Measurements from ENCODE around the gene SLX4IP. TPM values are rescaled to one million over a fixed set of nuclear protein-coding genes. Genes with fewer than 3 reads are reported as not detected.
"Not testable (repeated sequence)": the region's sequence is repeated elsewhere in the genome, so short reads cannot be mapped to it uniquely, and the experiment has no call there.

The SLX4IP gene
- total RNA-seq, 1 experiment from 2014 or later, result 1.7 TPM

- H3K4me3 ChIP-seq, result no peak overlapping the region
- no peaks in the 10 kb centered on the region for H3K36me3 ChIP-seq
- no peaks in the 10 kb centered on the region for H3K27me3 ChIP-seq
- DNase-seq, result no peak
- no peaks in the 10 kb centered on the region for H3K9me3 ChIP-seq
These were observed 144.8 kb downstream of the SLX4IP start for GRCh38 chr20:10579942-10580341.

- Histone ChIP-seq H3K9me3 (no peaks in the 10 kb centered on the region), H3K4me3 (no peak overlapping the region), H3K36me3 (no peaks in the 10 kb centered on the region), H3K27me3 (no peaks in the 10 kb centered on the region)
- no peak for DNase-seq
These were observed 145.6 kb downstream of the SLX4IP start for GRCh38 chr20:10580700-10581099.

- no peaks in the 10 kb centered on the region for H3K36me3 ChIP-seq
- H3K9me3 ChIP-seq, result no peaks in the 10 kb centered on the region
- H3K27me3 ChIP-seq, result no peaks in the 10 kb centered on the region
- no peak for DNase-seq
- no peak overlapping the region for H3K4me3 ChIP-seq
These were observed 146.7 kb downstream of the SLX4IP start for GRCh38 chr20:10581823-10582222.

- no peaks in the 10 kb centered on the region for H3K27me3 ChIP-seq
- H3K36me3 ChIP-seq, result no peaks in the 10 kb centered on the region
- no peak for DNase-seq
- no peaks in the 10 kb centered on the region for H3K9me3 ChIP-seq
- no peak overlapping the region for H3K4me3 ChIP-seq
These were observed 149.3 kb downstream of the SLX4IP start for GRCh38 chr20:10584371-10584770.

DNA sequence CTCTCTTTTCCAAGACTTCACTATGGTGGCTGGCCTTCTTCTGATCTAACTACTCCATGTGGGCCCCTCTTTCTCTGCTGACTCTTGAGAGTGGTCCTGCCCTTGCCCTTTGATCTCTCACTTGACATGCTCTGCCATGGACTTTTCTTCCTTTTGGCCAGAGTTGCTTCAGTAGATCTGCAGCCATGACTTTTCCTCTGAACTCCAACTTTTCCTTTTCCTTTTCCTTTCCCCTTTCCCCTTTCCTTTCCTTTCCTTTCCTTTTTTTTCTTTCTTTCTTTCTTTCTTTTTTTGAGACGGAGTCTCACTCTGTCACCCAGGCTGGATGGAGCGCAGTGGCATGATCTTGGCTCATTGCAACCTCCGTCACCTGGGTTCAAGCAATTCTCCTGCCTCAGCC lies 150.2 kb downstream of the SLX4IP start:
- Histone ChIP-seq H3K27me3 (no peaks in the 10 kb centered on the region), H3K4me3 (no peak overlapping the region), H3K9me3 (no peaks in the 10 kb centered on the region), H3K36me3 (no peaks in the 10 kb centered on the region)
- no peak for DNase-seq

GRCh38 chr20:10586296-10586695 lies 151.2 kb downstream of the SLX4IP start:
- no peak for DNase-seq

GRCh38 chr20:10590446-10590845 lies 155.3 kb downstream of the SLX4IP start:
- H3K9me3 ChIP-seq, H3K36me3 ChIP-seq, DNase-seq, H3K27me3 ChIP-seq, H3K4me3 ChIP-seq: not testable (repeated sequence)

More at GRCh38 chr20:10586296-10586695, 151.2 kb downstream of the SLX4IP start:
- Histone ChIP-seq H3K9me3 (no peaks in the 10 kb centered on the region), H3K4me3 (no peak overlapping the region), H3K27me3 (no peaks in the 10 kb centered on the region), H3K36me3 (no peaks in the 10 kb centered on the region)

- Histone ChIP-seq H3K9me3 (no peaks in the 10 kb centered on the region), H3K36me3 (no peaks in the 10 kb centered on the region), H3K27me3 (no peaks in the 10 kb centered on the region), H3K4me3 (no peak overlapping the region)
- no peak for DNase-seq
These were observed 156.0 kb downstream of the SLX4IP start for GRCh38 chr20:10590950-10591671.

GRCh38 chr20:10591946-10592521 lies 156.9 kb downstream of the SLX4IP start:
- H3K4me3 ChIP-seq, result no peak overlapping the region
- no peaks in the 10 kb centered on the region for H3K27me3 ChIP-seq
- no peaks in the 10 kb centered on the region for H3K36me3 ChIP-seq
- DNase-seq, result no peak
- H3K9me3 ChIP-seq, result no peaks in the 10 kb centered on the region

- no peak for DNase-seq
- Histone ChIP-seq H3K27me3 (no peaks in the 10 kb centered on the region), H3K9me3 (no peaks in the 10 kb centered on the region), H3K4me3 (no peak overlapping the region), H3K36me3 (no peaks in the 10 kb centered on the region)
These were observed 159.3 kb downstream of the SLX4IP start for GRCh38 chr20:10594296-10594868.

GRCh38 chr20:10595266-10595665 lies 160.2 kb downstream of the SLX4IP start:
- DNase-seq, result no peak
- Histone ChIP-seq H3K36me3 (no peaks in the 10 kb centered on the region), H3K27me3 (no peaks in the 10 kb centered on the region), H3K4me3 (no peak overlapping the region), H3K9me3 (no peaks in the 10 kb centered on the region)

- Histone ChIP-seq H3K36me3 (no peaks in the 10 kb centered on the region), H3K4me3 (no peak overlapping the region), H3K9me3 (no peaks in the 10 kb centered on the region; the same call in 1 of the 2 replicates), H3K27me3 (no peaks in the 10 kb centered on the region)
- no peak for DNase-seq
These were observed 160.9 kb downstream of the SLX4IP start for GRCh38 chr20:10595985-10596384.

DNA sequence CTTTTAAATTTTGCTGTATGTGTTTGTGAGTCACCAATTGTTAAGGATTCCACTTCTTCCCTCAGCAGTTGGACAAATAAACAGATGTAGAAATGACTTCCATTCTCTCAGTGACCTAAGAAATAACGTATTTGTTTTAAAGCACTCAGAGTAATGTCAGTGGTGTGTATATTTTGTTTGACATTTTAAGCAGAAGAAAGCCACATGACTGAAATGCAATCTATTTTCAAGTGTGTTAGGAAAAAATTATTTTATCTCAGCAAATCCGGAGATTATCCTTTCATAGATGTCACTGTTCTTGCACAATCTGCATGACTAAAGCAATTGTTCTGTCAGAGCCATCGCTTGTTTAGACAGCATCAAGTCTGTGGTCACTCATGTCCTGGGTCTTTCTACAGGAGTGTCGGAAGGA lies 161.6 kb downstream of the SLX4IP start:
- peaks cover 1% of the 10 kb centered on the region; the same call in 1 of the 2 replicates for H3K9me3 ChIP-seq
- DNase-seq, result no peak
- no peak overlapping the region for H3K4me3 ChIP-seq

GRCh38 chr20:10597637-10598036 lies 162.5 kb downstream of the SLX4IP start:
- Histone ChIP-seq H3K36me3 (peaks cover 6% of the 10 kb centered on the region; the same call in 1 of the 2 replicates), H3K27me3 (no peaks in the 10 kb centered on the region), H3K9me3 (peaks cover 4% of the 10 kb centered on the region; the same call in 1 of the 2 replicates), H3K4me3 (no peak overlapping the region)
- no peak for DNase-seq

More for the DNA sequence above, 161.6 kb downstream of the SLX4IP start:
- H3K27me3 ChIP-seq, result no peaks in the 10 kb centered on the region
- H3K36me3 ChIP-seq, result peaks cover under 1% of the 10 kb centered on the region; the same call in 1 of the 2 replicates

GRCh38 chr20:10602221-10602871 lies 167.2 kb downstream of the SLX4IP start:
- DNase-seq, result no peak
- peaks cover 9% of the 10 kb centered on the region for H3K9me3 ChIP-seq

GRCh38 chr20:10603378-10603777 lies 168.3 kb downstream of the SLX4IP start:
- Histone ChIP-seq H3K27me3 (no peaks in the 10 kb centered on the region), H3K4me3 (no peak overlapping the region), H3K9me3 (peaks cover 9% of the 10 kb centered on the region), H3K36me3 (peaks cover 6% of the 10 kb centered on the region; the same call in 1 of the 2 replicates)
- DNase-seq, result no peak

More at GRCh38 chr20:10602221-10602871, 167.2 kb downstream of the SLX4IP start:
- Histone ChIP-seq H3K36me3 (peaks cover 6% of the 10 kb centered on the region; the same call in 1 of the 2 replicates), H3K4me3 (no peak overlapping the region), H3K27me3 (no peaks in the 10 kb centered on the region)

All from MG63 (cell line).